Measurements from ENCODE around the gene DHRS12. TPM values are rescaled to one million over a fixed set of nuclear protein-coding genes. Genes with fewer than 3 reads are reported as not detected.
A peak's percentile ranks its signal among the peaks of the same experiment; 100 is the strongest.

The DHRS12 gene
- total RNA-seq, 4 donors from 2014 or later: 3.5 to 25.8 (median 10.8) TPM

DNA sequence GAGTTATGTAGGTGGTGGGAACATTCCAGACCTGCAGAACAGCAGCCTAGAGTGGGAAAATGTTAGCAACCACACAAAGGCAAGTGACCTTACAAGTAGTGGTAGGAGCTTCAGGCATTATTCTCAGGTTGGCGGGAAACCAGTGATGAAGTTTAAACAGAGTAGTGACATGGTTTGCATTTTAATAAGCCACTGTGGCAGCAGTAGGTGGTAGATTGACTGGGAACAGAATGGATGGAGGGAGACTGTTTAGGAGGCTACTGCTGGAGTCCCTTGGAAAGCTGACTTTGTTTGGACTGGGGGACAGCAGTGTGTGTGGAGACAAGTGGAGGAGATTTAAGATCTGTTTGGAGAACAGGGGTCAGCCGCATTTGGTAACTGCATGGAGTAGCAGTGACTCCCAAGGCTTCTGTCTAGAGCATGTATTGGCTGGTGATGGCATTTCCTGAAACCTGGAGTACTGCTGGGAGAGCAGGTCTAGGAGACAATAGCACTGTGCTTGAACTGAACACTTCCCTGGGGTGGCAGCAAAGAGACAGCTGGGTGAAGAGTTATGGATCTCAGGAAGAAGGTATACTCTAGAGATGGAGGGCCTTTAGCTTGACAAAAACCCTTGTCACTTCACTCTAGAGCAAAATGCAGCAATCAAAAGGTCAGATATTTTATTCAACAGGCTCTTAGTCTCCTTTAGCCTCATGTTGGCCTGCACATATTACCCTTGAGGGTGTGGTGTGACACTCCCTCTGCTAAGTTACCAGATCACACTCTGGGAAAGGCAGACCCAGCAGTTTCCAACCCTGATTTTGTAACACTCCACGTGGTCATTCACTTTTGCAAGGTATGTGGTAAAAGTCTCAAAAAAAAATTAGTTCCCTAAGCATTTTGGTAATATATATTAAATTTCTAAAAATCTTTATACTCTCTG, 70.3 kb downstream of the DHRS12 start:
- peaks cover 49% of the 10 kb centered on the region for H3K4me1 ChIP-seq
- no peaks in the 10 kb centered on the region for H3K9me3 ChIP-seq
- 67% methylated on average over 3 of the region's 3 CpGs for WGBS
- no peaks in the 10 kb centered on the region for H3K36me3 ChIP-seq
- no peak for TF ChIP-seq EP300 (IDR thresholded peaks at IDR 0.05)
- TF ChIP-seq, protein P1, sequence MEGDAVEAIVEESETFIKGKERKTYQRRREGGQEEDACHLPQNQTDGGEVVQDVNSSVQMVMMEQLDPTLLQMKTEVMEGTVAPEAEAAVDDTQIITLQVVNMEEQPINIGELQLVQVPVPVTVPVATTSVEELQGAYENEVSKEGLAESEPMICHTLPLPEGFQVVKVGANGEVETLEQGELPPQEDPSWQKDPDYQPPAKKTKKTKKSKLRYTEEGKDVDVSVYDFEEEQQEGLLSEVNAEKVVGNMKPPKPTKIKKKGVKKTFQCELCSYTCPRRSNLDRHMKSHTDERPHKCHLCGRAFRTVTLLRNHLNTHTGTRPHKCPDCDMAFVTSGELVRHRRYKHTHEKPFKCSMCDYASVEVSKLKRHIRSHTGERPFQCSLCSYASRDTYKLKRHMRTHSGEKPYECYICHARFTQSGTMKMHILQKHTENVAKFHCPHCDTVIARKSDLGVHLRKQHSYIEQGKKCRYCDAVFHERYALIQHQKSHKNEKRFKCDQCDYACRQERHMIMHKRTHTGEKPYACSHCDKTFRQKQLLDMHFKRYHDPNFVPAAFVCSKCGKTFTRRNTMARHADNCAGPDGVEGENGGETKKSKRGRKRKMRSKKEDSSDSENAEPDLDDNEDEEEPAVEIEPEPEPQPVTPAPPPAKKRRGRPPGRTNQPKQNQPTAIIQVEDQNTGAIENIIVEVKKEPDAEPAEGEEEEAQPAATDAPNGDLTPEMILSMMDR (IDR thresholded peaks at IDR 0.05): no peak
- no peak for TF ChIP-seq POLR2A (IDR thresholded peaks at IDR 0.05)
- no peak for TF ChIP-seq POLR2AphosphoS5 (IDR thresholded peaks at IDR 0.05)
- no peak overlapping the region for H3K27ac ChIP-seq
- H3K27me3 ChIP-seq: no peaks in the 10 kb centered on the region
- H3K4me3 ChIP-seq: no peak overlapping the region
- DNase-seq (ENCODE audit: low spot score in 2 of 2): no peak

DNA sequence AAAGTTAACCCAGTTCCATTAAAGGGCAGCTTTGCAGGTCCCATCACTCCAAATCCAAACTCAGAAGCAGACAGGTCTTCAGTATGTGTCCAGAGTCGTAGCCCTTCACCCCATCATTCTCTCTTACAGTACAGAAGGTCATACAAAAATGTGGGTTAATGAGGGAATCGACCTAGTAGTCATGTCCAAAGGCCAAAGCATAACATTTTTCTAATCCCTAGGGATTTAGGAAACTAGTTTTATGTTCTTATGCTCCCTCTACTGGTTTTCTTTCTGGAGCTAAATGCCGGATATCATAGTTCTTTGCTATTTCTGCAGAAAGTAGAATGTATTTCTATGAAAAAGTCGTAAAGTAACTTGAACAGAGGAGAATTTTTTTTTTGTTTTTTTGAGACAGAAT, 72.2 kb downstream of the DHRS12 start:
- Histone ChIP-seq H3K27ac (no peak overlapping the region), H3K4me3 (no peak overlapping the region), H3K27me3 (no peaks in the 10 kb centered on the region), H3K36me3 (peaks cover 5% of the 10 kb centered on the region), H3K4me1 (peaks cover 53% of the 10 kb centered on the region), H3K9me3 (no peaks in the 10 kb centered on the region)
- 62% methylated on average over 4 of the region's 4 CpGs for WGBS
- no peak for DNase-seq (ENCODE audit: low spot score in 2 of 2)
- TF ChIP-seq EP300 (IDR thresholded peaks at IDR 0.05): no peak
- TF ChIP-seq, protein P1 (IDR thresholded peaks at IDR 0.05): peak in 1 of 2 donors; percentile 2

DNA sequence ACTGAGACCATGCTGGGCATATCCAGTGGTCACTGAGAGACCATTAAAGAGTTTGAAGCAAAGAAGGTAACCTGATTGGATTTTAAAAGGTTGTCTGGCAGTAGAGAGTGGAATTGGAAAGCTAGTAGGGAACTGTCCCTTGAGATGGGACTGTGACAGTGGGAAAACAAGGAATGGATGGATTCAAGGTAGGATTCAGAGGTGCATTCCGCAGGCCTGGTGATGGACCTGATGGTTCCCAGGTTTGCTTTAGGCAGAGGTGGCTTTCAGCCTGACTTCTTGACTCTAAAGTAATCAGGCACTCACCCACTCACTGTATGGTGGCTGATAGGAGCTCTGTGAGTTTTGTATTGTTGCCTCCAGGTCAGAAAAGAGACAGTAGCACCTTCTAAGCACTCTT, 73.0 kb downstream of the DHRS12 start:
- H3K9me3 ChIP-seq: no peaks in the 10 kb centered on the region
- 88% methylated on average over 1 of the region's 1 CpG for WGBS
- no peak overlapping the region for H3K4me3 ChIP-seq
- H3K27ac ChIP-seq: peak overlapping the region; percentile 84
- peaks cover 5% of the 10 kb centered on the region for H3K36me3 ChIP-seq
- peaks cover 61% of the 10 kb centered on the region for H3K4me1 ChIP-seq
- no peak for DNase-seq (ENCODE audit: low spot score in 2 of 2)
- no peaks in the 10 kb centered on the region for H3K27me3 ChIP-seq
- TF ChIP-seq, protein P1 (IDR thresholded peaks at IDR 0.05): no peak
- TF ChIP-seq POLR2A (IDR thresholded peaks at IDR 0.05): no peak
- no peak for TF ChIP-seq EP300 (IDR thresholded peaks at IDR 0.05)
- TF ChIP-seq POLR2AphosphoS5 (IDR thresholded peaks at IDR 0.05): no peak

DNA sequence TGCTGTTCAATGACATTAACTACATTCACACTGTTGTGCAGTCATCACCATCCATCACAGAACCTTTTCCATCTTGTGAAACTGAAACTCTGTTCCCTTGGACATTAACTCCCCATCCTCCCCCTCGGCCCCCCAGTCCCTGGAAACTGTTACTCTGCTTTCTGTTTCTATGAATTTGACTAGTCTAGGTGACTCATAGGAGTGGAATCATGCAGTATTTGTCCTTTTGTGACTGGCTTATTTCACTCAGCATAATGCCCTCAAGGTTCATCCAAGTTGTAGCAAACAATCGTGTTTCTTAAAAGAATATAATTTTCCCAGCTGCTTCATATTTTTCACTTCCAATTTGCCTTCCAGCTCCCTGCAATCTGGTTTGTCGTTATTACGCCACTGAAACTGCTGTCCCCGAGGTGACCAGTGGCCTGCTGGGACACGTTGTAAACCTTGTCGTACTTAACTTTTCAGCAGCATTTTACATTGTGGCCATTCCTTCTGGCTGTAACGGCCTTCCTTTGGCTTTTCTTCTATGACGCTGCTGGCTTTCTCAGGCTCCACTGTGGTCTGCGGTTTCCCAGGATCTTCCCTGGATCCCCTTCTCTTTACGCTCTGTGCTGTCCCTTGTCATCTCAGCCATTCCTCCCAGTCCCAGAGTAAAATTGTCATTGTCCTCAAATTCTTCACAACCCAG, 74.0 kb downstream of the DHRS12 start:
- TF ChIP-seq, protein P1 (IDR thresholded peaks at IDR 0.05): no peak
- peak in 1 of 3 donors; percentile 38 for TF ChIP-seq POLR2AphosphoS5 (IDR thresholded peaks at IDR 0.05)
- TF ChIP-seq EP300 (IDR thresholded peaks at IDR 0.05): no peak
- no peak for TF ChIP-seq POLR2A (IDR thresholded peaks at IDR 0.05)
- H3K9me3 ChIP-seq: no peaks in the 10 kb centered on the region
- no peak overlapping the region for H3K4me3 ChIP-seq
- no peaks in the 10 kb centered on the region for H3K27me3 ChIP-seq
- H3K4me1 ChIP-seq: peaks cover 61% of the 10 kb centered on the region
- peak; percentile 82 to 83 for DNase-seq (ENCODE audit: low spot score in 2 of 2)
- 43% methylated on average over 11 of the region's 11 CpGs for WGBS
- peak overlapping the region; percentile 84 for H3K27ac ChIP-seq
- H3K36me3 ChIP-seq: peaks cover 5% of the 10 kb centered on the region

DNA sequence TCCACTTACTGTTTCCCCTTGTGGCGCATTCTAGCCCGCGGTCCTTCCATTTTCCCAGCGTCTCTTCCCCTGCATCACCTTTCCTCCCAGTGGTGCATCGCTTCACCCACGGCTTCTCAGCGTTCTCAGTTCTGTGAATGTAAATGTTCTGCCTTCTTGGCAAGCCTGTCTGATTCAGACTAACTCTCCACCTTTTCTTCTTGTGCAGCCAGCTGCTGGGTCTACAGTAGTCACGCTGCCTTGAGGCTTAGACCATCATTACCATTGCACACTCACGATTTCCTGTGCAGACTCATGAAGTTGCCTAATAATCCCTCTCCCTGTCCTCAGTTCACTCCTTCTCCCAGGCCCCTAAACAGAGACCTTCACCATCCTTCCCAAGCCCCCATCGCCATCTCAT, 75.0 kb downstream of the DHRS12 start:
- TF ChIP-seq POLR2A (IDR thresholded peaks at IDR 0.05) (no peak), POLR2AphosphoS5 (IDR thresholded peaks at IDR 0.05) (no peak), EP300 (IDR thresholded peaks at IDR 0.05) (no peak)
- TF ChIP-seq, protein P1 (IDR thresholded peaks at IDR 0.05): no peak
- no peak for DNase-seq (ENCODE audit: low spot score in 2 of 2)
- 91% methylated on average over 10 of the region's 10 CpGs for WGBS
- no peak overlapping the region for H3K4me3 ChIP-seq
- no peak overlapping the region for H3K27ac ChIP-seq
- peaks cover 60% of the 10 kb centered on the region for H3K4me1 ChIP-seq
- H3K9me3 ChIP-seq: no peaks in the 10 kb centered on the region
- H3K36me3 ChIP-seq: peaks cover 5% of the 10 kb centered on the region
- H3K27me3 ChIP-seq: no peaks in the 10 kb centered on the region

Measured in suprapubic skin (tissue), 4 donors.